ENCODE measurements around the gene UBE2M.
"Not testable (repeated sequence)": the region's sequence is repeated elsewhere in the genome, so short reads cannot be mapped to it uniquely, and the experiment has no call there.

UBE2M gene

DNA sequence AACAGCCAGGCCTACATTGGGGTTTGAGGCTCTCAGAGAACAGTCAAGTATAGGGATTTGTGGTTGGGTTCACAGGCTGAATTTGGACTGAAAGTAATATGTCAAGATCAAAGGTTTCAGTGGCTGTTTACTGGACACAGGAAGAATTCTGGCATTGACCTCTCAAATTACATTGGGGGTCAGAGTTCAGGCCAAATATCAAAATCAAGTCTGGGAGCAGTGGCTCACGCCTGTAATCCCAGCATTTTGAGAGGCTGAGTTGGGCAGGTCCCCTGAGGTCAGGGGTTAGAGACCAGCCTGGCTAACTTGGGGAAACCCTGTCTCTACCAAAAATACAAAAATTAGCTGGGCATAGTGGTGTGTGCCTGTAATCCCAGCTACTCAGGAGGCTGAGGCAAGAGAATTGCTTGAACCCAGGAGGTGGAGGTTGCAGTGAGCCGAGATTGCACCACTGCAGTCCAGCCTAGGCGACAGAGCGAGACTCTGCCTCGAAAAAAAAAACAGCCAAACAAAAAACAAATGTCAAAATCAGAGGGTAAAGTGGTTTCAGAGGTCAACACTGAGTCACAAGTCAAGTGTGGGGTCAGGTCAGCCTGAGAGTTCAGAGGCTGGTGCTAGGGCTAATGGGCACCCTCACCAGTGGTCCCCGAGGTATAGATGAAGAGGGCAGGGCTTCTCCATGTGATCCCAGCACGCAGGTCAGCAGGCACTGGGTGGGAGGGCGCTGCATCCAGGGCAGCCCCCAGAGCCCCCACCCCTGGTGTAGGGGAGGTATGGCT lies 48.1 kb downstream of the UBE2M start:
- H3K4me3 ChIP-seq (ENCODE audit: low read length): no peak overlapping the region
- no peak for DNase-seq (ENCODE audit: low read depth)
- TF ChIP-seq, protein P1, sequence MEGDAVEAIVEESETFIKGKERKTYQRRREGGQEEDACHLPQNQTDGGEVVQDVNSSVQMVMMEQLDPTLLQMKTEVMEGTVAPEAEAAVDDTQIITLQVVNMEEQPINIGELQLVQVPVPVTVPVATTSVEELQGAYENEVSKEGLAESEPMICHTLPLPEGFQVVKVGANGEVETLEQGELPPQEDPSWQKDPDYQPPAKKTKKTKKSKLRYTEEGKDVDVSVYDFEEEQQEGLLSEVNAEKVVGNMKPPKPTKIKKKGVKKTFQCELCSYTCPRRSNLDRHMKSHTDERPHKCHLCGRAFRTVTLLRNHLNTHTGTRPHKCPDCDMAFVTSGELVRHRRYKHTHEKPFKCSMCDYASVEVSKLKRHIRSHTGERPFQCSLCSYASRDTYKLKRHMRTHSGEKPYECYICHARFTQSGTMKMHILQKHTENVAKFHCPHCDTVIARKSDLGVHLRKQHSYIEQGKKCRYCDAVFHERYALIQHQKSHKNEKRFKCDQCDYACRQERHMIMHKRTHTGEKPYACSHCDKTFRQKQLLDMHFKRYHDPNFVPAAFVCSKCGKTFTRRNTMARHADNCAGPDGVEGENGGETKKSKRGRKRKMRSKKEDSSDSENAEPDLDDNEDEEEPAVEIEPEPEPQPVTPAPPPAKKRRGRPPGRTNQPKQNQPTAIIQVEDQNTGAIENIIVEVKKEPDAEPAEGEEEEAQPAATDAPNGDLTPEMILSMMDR (conservative IDR thresholded peaks at IDR 0.05; ENCODE audit: low read depth, low read length): no peak

DNA sequence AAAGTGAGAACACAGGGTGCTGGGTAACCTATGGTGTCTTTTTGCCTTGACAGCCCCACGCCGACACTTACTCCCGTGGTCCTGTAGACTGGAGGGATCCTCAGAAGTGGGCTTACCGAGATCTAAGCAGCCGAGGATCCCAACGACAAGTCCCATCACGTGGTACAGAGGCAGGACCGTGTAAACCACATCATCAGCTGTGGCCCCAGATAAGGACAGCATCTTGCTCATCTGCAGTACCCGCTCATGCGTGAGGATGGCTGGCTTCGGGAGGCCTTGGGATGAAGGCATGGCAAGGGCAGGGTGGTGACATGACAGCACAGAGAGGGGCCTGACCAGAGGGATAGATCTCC lies 48.7 kb downstream of the UBE2M start:
- TF ChIP-seq, protein P1 (conservative IDR thresholded peaks at IDR 0.05; ENCODE audit: low read depth, low read length): no peak
- no peak for DNase-seq (ENCODE audit: low read depth)
- no peak overlapping the region for H3K4me3 ChIP-seq (ENCODE audit: low read length)

DNA sequence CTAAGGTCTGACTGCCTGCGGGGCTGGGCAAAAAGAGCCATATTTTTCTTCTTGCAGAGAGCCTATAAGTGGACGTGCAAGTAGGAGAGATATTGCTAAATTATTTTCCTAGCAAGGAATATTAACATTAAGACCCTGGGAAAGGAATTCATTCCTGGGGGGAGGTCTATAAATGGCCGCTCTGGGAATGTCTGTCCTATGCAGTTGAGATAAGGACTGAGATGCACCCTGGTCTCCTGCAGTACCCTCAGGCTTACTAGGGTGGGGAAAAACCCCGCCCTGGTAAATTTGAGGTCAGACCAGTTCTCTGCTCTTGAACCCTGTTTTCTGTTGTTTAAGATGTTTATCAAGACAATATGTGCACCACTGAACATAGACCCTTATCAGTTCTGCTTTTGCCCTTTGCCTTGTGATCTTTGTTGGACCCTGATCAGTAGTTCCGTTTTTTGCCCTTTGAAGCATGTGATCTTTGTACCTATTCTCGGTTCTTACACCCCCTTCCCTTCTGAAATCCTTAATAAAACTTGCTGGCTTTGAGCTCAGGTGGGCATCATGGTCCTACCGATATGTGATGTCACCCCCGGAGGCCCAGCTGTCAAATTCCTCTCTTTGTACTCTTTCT lies 50.7 kb downstream of the UBE2M start:
- DNase-seq (ENCODE audit: low read depth); H3K4me3 ChIP-seq (ENCODE audit: low read length): not testable (repeated sequence)

Data from retinal pigment epithelial cell (primary cell).